ENCODE data around the gene TMEM250. TPM values are rescaled to one million over a fixed set of nuclear protein-coding genes. Genes with fewer than 3 reads are reported as not detected.
"Not testable (repeated sequence)": the region's sequence is repeated elsewhere in the genome, so short reads cannot be mapped to it uniquely, and the experiment has no call there.

TMEM250 gene
- total RNA-seq, 4 donors from 2014 or later, result 34.3 to 59.4 (median 43.4) TPM

- intact Hi-C loops (cut with DNase I), result no loop called here
- DNase-seq, result no peak
- H3K36me3 ChIP-seq, result no peaks in the 10 kb centered on the region
- peaks cover 0 to 12% (median 0%) of the 10 kb centered on the region in 3 donors for H3K4me1 ChIP-seq
- peaks cover 0 to 59% (median 0%) of the 10 kb centered on the region in 4 donors for H3K27me3 ChIP-seq
- no peak overlapping the region for H3K27ac ChIP-seq
- H3K4me3 ChIP-seq, result no peak overlapping the region
- H3K9me3 ChIP-seq, result no peaks in the 10 kb centered on the region
- TF ChIP-seq POLR2A (IDR thresholded peaks at IDR 0.05), result no peak
- WGBS, 2 donors, result 66 to 68% methylated on average over 22 to 25 of the region's 25 CpGs
Observed at GRCh38 chr9:136151214-136151804, 32.6 kb upstream of the TMEM250 start.

- Histone ChIP-seq H3K4me1 (peaks cover 0 to 12% (median 0%) of the 10 kb centered on the region in 3 donors), H3K27me3 (peaks cover 0 to 59% (median 2%) of the 10 kb centered on the region in 4 donors)
- DNase-seq; H3K27ac ChIP-seq; intact Hi-C loops (cut with DNase I); H3K9me3 ChIP-seq; H3K4me3 ChIP-seq; H3K36me3 ChIP-seq: not testable (repeated sequence)
- 72 to 75% methylated on average over 7 of the region's 7 CpGs for WGBS, 2 donors
Observed at GRCh38 chr9:136150664-136151213, 32.1 kb upstream of the TMEM250 start.

GRCh38 chr9:136149853-136150252 is 31.2 kb upstream of the TMEM250 start:
- no peak overlapping the region for H3K27ac ChIP-seq
- no peaks in the 10 kb centered on the region for H3K9me3 ChIP-seq
- intact Hi-C loops (cut with DNase I), result loop anchor here (10.0 kb wide), 2 partner anchors 55 to 135 kb away; partner anchors contain the start of gene LHX3
- no peak for TF ChIP-seq POLR2A (IDR thresholded peaks at IDR 0.05)
- TF ChIP-seq CTCF (IDR thresholded peaks at IDR 0.05), result no peak
- peaks cover 0 to 12% (median 0%) of the 10 kb centered on the region in 3 donors for H3K4me1 ChIP-seq
- peaks cover 0 to 59% (median 3%) of the 10 kb centered on the region in 4 donors for H3K27me3 ChIP-seq
- no peak for DNase-seq
- 91 to 100% methylated on average over 3 to 5 of the region's 9 CpGs for WGBS, 2 donors
- no peak overlapping the region for H3K4me3 ChIP-seq
- no peaks in the 10 kb centered on the region for H3K36me3 ChIP-seq

GRCh38 chr9:136149337-136149736 is 30.7 kb upstream of the TMEM250 start:
- intact Hi-C loops (cut with DNase I), result loop anchor here (10.0 kb wide), 2 partner anchors 55 to 135 kb away; partner anchors contain the start of gene LHX3
- TF ChIP-seq CTCF (IDR thresholded peaks at IDR 0.05) (no peak), POLR2A (IDR thresholded peaks at IDR 0.05) (no peak)
- Histone ChIP-seq H3K4me1 (peaks cover 0 to 12% (median 0%) of the 10 kb centered on the region in 3 donors), H3K4me3 (no peak overlapping the region), H3K27ac (no peak overlapping the region), H3K27me3 (peaks cover 0 to 60% (median 3%) of the 10 kb centered on the region in 4 donors), H3K9me3 (no peaks in the 10 kb centered on the region), H3K36me3 (no peaks in the 10 kb centered on the region)
- no peak for DNase-seq
- WGBS, 2 donors, result 80 to 82% methylated on average over 4 to 10 of the region's 12 CpGs

GRCh38 chr9:136148766-136149165 is 30.1 kb upstream of the TMEM250 start:
- 47% methylated on average over 7 of the region's 14 CpGs; no CpG with 5 or more reads in 1 of the 2 donors for WGBS, 2 donors

GRCh38 chr9:136147890-136148714 is 29.4 kb upstream of the TMEM250 start:
- H3K4me3 ChIP-seq, result no peak overlapping the region
- peaks cover 0 to 69% (median 3%) of the 10 kb centered on the region in 4 donors for H3K27me3 ChIP-seq
- H3K27ac ChIP-seq, result no peak overlapping the region
- H3K36me3 ChIP-seq, result no peaks in the 10 kb centered on the region
- intact Hi-C loops (cut with DNase I), result loop anchor here (10.0 kb wide), 2 partner anchors 57 to 137 kb away; partner anchors contain the start of gene LHX3
- TF ChIP-seq CTCF (IDR thresholded peaks at IDR 0.05) (no peak), POLR2A (IDR thresholded peaks at IDR 0.05) (no peak)
- no peaks in the 10 kb centered on the region for H3K9me3 ChIP-seq
- peaks cover 0 to 8% (median 0%) of the 10 kb centered on the region in 3 donors for H3K4me1 ChIP-seq
- 26% methylated on average over 6 of the region's 35 CpGs; no CpG with 5 or more reads in 1 of the 2 donors for WGBS, 2 donors
- no peak for DNase-seq

More at GRCh38 chr9:136148766-136149165, 30.1 kb upstream of the TMEM250 start:
- Histone ChIP-seq H3K4me3 (no peak overlapping the region), H3K9me3 (no peaks in the 10 kb centered on the region), H3K36me3 (no peaks in the 10 kb centered on the region), H3K4me1 (peaks cover 0 to 12% (median 0%) of the 10 kb centered on the region in 3 donors), H3K27ac (no peak overlapping the region), H3K27me3 (peaks cover 0 to 66% (median 3%) of the 10 kb centered on the region in 4 donors)
- intact Hi-C loops (cut with DNase I), result loop anchor here (10.0 kb wide), 2 partner anchors 56 to 136 kb away; partner anchors contain the start of gene LHX3
- DNase-seq, result no peak
- no peak for TF ChIP-seq POLR2A (IDR thresholded peaks at IDR 0.05)
